Calu3 (cell line): Measurements from ENCODE around the gene CREBBP. TPM values are rescaled to one million over a fixed set of nuclear protein-coding genes. Genes with fewer than 3 reads are reported as not detected.
A peak's percentile ranks its signal among the peaks of the same experiment; 100 is the strongest.

Source experiments
- BruUV-seq: library from RNA; stranded (reverse); fragments of 400-500 nt; replicated peaks from 2 replicates; lab custom pipeline; 2021; lab: Mats Ljungman, UMichigan
- CTCF ChIA-PET: fragments of 300-600 bp; sonication (Branson Sonifier 250); formaldehyde crosslinking; loops from one replicate; lab custom pipeline; 2022; ENCODE audit warnings: antibody characterized with exemption; lab: Charles Lee
- DNase-seq: peaks from one replicate; pipeline ENCODE4 v3.0.0; 2022
- H3K27ac Mint-ChIP-seq: one replicate; pipeline ENCODE4 v1.8.0; 2022; ENCODE audit warnings: mixed read lengths; ENCODE audit not compliant: unreplicated experiment
- H3K27me3 Mint-ChIP-seq: one replicate; pipeline ENCODE4 v1.8.0; 2022; ENCODE audit warnings: mixed read lengths; ENCODE audit not compliant: unreplicated experiment
- H3K36me3 Mint-ChIP-seq: one replicate; pipeline ENCODE4 v1.8.0; 2022; ENCODE audit warnings: mild to moderate bottlenecking, moderate library complexity, mixed read lengths; ENCODE audit not compliant: insufficient read depth, unreplicated experiment
- H3K4me1 Mint-ChIP-seq: one replicate; pipeline ENCODE4 v1.8.0; 2022; ENCODE audit warnings: mild to moderate bottlenecking, low read depth, mixed read lengths; ENCODE audit not compliant: unreplicated experiment
- H3K4me3 Mint-ChIP-seq: one replicate; pipeline ENCODE4 v1.8.0; 2022; ENCODE audit warnings: mild to moderate bottlenecking, low read depth, moderate library complexity, mixed read lengths; ENCODE audit not compliant: unreplicated experiment
- H3K9me3 Mint-ChIP-seq: one replicate; pipeline ENCODE4 v1.8.0; 2022; ENCODE audit warnings: low read depth, mixed read lengths; ENCODE audit not compliant: unreplicated experiment
- CTCF ChIP-seq: fragments of 200-600 bp; IDR thresholded peaks from one replicate; pipeline ENCODE4 v1.8.0; 2022; ENCODE audit warnings: antibody characterized with exemption; ENCODE audit not compliant: unreplicated experiment
- intact Hi-C: fragments of 100-400 bp; cut with micrococcal nuclease; formaldehyde crosslinking; loops from one replicate; pipeline ENCODE4 v1.10.0; 2022; ENCODE audit not compliant: unreplicated experiment
- total RNA-seq: library from RNA; stranded (reverse); gene quantifications from 2 replicates; pipeline ENCODE4 v1.2.3, GENCODE V29; 2022

The CREBBP gene
- total RNA-seq, 1 experiment from 2014 or later = 91.0 TPM

GRCh38 chr16:3884398-3884797 lies 3.9 kb upstream of the CREBBP start:
- no peak for DNase-seq
- H3K4me3 Mint-ChIP-seq = no peak overlapping the region
- H3K4me1 Mint-ChIP-seq = peaks cover 8% of the 10 kb centered on the region
- H3K27me3 Mint-ChIP-seq = peaks cover 14% of the 10 kb centered on the region
- no peaks in the 10 kb centered on the region for H3K9me3 Mint-ChIP-seq
- H3K27ac Mint-ChIP-seq = no peak overlapping the region
- peaks cover 20% of the 10 kb centered on the region for H3K36me3 Mint-ChIP-seq
- no peak for TF ChIP-seq CTCF
- intact Hi-C loops = no loop called here
- BruUV-seq = no TSS peak
- CTCF ChIA-PET = no interaction called here

DNA sequence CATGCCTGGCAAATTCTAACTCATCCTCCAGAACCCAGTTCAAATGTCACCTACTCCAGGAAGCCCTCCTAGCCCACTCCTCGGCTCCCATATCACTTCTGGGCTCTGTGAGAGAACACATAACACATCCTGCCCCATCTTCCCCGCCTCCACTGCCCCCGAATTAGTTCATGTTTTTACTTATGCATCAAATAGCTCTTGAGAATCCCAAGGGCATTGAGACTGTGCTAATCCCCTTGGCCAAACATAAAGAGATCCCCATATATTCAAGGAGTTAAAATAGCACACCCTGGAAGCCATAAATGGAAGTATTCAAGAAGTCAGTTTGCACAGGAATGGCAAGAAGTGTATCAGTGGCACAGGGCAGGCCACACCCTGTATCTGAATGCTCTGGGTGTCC lies 2.0 kb upstream of the CREBBP start:
- peak overlapping the region; percentile 59 for H3K27ac Mint-ChIP-seq
- no peaks in the 10 kb centered on the region for H3K27me3 Mint-ChIP-seq
- intact Hi-C loops = no loop called here
- BruUV-seq = no TSS peak
- H3K4me3 Mint-ChIP-seq = peak overlapping the region; percentile 75
- peaks cover 27% of the 10 kb centered on the region for H3K4me1 Mint-ChIP-seq
- CTCF ChIA-PET = no interaction called here
- H3K36me3 Mint-ChIP-seq = peaks cover 39% of the 10 kb centered on the region
- no peak for TF ChIP-seq CTCF
- DNase-seq = no peak
- no peaks in the 10 kb centered on the region for H3K9me3 Mint-ChIP-seq

- peak; percentile 42 for DNase-seq
- intact Hi-C loops = no loop called here
- Mint-ChIP-seq H3K4me1 (peaks cover 36% of the 10 kb centered on the region), H3K27me3 (no peaks in the 10 kb centered on the region), H3K27ac (peak overlapping the region; percentile 59), H3K9me3 (no peaks in the 10 kb centered on the region), H3K4me3 (peak overlapping the region; percentile 75), H3K36me3 (peaks cover 45% of the 10 kb centered on the region)
- TF ChIP-seq CTCF = no peak
- TSS peak; percentile 56 for BruUV-seq
- CTCF ChIA-PET = interaction anchor here (1.0 kb wide), 1 partner anchor 57 kb away, joined by 3 read pairs; no protein-coding TSS in a partner anchor
Measured at GRCh38 chr16:3881499-3881990, 1.0 kb upstream of the CREBBP start.

DNA sequence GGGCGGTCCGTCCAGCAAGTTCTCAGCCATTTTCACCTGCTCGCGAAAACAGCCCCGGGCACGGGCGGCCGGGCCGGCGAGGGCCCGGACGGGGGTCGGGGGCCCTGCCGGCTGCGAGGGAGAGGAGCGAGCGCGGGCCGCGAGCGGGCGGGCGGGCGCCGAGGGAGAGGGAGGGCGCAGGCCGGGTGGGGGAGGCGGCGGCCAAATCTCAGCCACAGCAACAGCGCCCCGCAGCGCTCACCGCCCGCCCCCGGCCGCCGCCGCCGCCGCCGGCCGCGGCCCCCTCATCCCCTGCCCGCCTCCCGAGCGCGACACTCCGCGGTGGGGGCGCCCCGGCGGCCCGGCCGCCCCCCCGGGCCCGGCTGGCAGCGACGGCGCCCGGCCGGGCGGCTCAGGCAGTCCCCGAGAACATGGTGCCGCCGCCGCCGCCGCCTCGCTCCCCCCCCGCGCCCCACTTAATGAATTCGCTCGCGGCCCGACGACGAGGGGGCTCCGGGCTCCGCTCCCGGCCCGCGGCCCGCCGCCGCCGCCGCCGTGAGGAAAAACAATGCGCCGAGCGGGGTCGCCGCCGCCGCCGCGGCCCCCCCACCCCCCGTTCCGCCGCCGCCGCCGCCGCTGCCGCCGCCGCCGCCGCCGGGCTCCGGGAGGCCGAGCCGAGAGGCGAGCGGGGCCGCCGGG lies 487 bp downstream of the CREBBP start:
- Mint-ChIP-seq H3K4me3 (peak overlapping the region; percentile 88), H3K9me3 (no peaks in the 10 kb centered on the region), H3K27me3 (no peaks in the 10 kb centered on the region), H3K4me1 (peaks cover 36% of the 10 kb centered on the region), H3K27ac (no peak overlapping the region), H3K36me3 (peaks cover 45% of the 10 kb centered on the region)
- BruUV-seq = no TSS peak
- intact Hi-C loops = loop anchor here (5.0 to 10.0 kb wide), 2 partner anchors 105 to 188 kb away; no protein-coding TSS in a partner anchor
- CTCF ChIA-PET = interaction anchor here (0.5 to 1.1 kb wide), 4 partner anchors 9 to 374 kb away, joined by 3 to 6 read pairs (median 4); no protein-coding TSS in a partner anchor
- no peak for TF ChIP-seq CTCF
- DNase-seq = peak; percentile 86
